Activated naive CD4-positive, alpha-beta T cell treated with anti-CD3 and anti-CD28 coated beads for 36 hours (primary cell): ENCODE data around the gene AKIRIN2. TPM values are rescaled to one million over a fixed set of nuclear protein-coding genes. Genes with fewer than 3 reads are reported as not detected.
"Not testable (repeated sequence)": the region's sequence is repeated elsewhere in the genome, so short reads cannot be mapped to it uniquely, and the experiment has no call there.

ENCODE experiments used
- CTCF ChIA-PET: fragments of 350-600 bp; sonication (Branson Sonifier 250); formaldehyde crosslinking; loops from one replicate; lab custom pipeline; 2021; ENCODE audit warnings: antibody characterized with exemption; lab: Charles Lee
- DNase-seq: peaks from one replicate; pipeline ENCODE4 v3.0.0-alpha.2; 2020
- H3K27ac Mint-ChIP-seq: one replicate; pipeline ENCODE4 v1.8.0; 2021; ENCODE audit warnings: mild to moderate bottlenecking, mixed read lengths
- H3K27me3 Mint-ChIP-seq: one replicate; pipeline ENCODE4 v1.8.0; 2021; ENCODE audit warnings: low read depth, mixed read lengths
- H3K36me3 Mint-ChIP-seq: one replicate; pipeline ENCODE4 v1.8.0; 2021; ENCODE audit warnings: low read depth, mixed read lengths
- H3K4me1 Mint-ChIP-seq: one replicate; pipeline ENCODE4 v1.8.0; 2021; ENCODE audit warnings: low read depth, mixed read lengths
- H3K4me3 Mint-ChIP-seq: one replicate; pipeline ENCODE4 v1.8.0; 2021; ENCODE audit warnings: mild to moderate bottlenecking, moderate library complexity, mixed read lengths
- H3K9me3 Mint-ChIP-seq: one replicate; pipeline ENCODE4 v1.8.0; 2021; ENCODE audit warnings: mixed read lengths
- intact Hi-C: fragments of 100-400 bp; cut with micrococcal nuclease; formaldehyde crosslinking; loops from one replicate; pipeline ENCODE4 v1.15.1; 2023
- total RNA-seq, 2 experiments: library from RNA; stranded (reverse); gene quantifications; one replicate each; pipeline ENCODE4 v1.2.3, GENCODE V29; 2021

The AKIRIN2 gene
- total RNA-seq, 2 experiments from 2014 or later: 47.6 to 49.8 TPM

DNA sequence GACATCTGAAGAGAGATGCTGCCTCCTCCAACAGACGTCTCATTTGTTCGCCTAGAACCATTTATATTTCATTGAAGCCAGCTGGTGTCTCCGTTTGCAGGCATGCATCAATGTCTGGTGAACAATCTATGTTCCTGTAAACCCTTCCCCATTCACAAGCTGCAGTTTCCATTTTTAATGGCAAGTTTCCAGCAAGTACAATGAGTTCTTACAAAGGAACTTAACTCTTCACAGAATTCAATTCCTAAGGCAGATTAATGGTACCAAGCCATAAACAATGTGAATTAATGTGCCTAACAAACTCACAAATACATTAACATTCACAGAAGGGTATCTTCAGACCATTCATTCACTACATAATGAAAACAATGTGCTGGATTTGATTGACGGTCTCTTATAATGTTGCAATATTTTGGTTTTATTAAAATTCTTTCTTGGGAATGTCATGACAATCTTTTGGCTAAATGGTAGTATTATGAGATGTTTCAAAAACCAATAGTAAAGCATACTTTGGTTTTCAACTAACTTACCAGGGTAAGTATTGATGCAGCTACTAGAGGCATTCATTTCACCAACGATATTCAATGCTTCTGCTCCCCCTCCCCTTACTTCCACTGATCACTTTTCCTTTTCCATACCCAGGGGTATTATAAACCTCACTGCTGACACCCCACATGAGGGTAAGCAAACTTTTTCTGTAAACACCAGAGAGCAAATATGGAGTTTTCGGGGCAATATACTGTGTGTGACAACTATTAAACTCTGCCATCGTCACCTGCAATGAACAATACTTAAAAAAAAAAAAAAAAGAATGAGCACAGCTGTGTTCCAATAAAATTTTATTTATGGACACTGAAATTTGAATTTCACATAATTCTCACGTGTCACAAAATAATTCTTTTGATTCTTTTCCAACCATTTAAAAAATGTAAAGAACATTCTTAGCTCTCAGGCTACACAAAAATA, 4.2 kb downstream of the AKIRIN2 start:
- DNase-seq: no peak
- Mint-ChIP-seq H3K9me3 (no peaks in the 10 kb centered on the region), H3K27me3 (no peaks in the 10 kb centered on the region), H3K36me3 (peaks cover 15% of the 10 kb centered on the region), H3K27ac (peak overlapping the region; percentile 85), H3K4me1 (peaks cover 66% of the 10 kb centered on the region), H3K4me3 (peak overlapping the region; percentile 86)
- intact Hi-C loops: loop anchor here (1.0 kb wide), 2 partner anchors 34 to 45 kb away; no protein-coding TSS in a partner anchor
- CTCF ChIA-PET: interaction anchor here (0.6 to 1.2 kb wide), 6 partner anchors 34 to 1940 kb away, joined by 3 to 6 read pairs (median 4); no protein-coding TSS in a partner anchor

GRCh38 chr6:87696817-87697216, 5.2 kb downstream of the AKIRIN2 start:
- intact Hi-C loops, DNase-seq, H3K27me3 Mint-ChIP-seq, H3K4me3 Mint-ChIP-seq, H3K9me3 Mint-ChIP-seq, H3K27ac Mint-ChIP-seq: not testable (repeated sequence)
- peaks cover 15% of the 10 kb centered on the region for H3K36me3 Mint-ChIP-seq
- CTCF ChIA-PET: interaction anchor here (0.6 to 1.2 kb wide), 2 partner anchors 111 to 298 kb away, joined by 3 to 4 read pairs; no protein-coding TSS in a partner anchor
- H3K4me1 Mint-ChIP-seq: peaks cover 71% of the 10 kb centered on the region

DNA sequence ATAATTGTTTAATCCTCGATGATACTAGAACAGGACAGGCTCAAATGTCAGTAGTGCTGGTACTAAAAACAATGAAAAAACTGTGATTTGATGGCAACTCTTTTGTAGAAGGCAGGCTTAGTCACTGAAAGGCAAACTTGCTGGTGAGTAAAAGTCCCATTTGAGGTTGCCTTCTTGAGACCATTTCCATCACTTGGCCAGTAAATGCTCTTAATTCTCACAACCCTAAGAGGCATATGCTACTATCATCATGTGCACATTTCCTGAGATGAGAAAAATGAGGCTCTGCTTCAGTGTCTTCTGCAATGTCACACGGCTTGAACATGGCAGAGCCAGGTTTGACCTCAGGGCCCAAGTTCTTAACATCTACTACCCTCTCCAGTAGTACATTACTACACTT, 9.9 kb downstream of the AKIRIN2 start:
- H3K27ac Mint-ChIP-seq: no peak overlapping the region
- peaks cover 69% of the 10 kb centered on the region for H3K4me1 Mint-ChIP-seq
- no peak for DNase-seq
- H3K9me3 Mint-ChIP-seq: no peaks in the 10 kb centered on the region
- H3K36me3 Mint-ChIP-seq: peaks cover 7% of the 10 kb centered on the region
- H3K27me3 Mint-ChIP-seq: no peaks in the 10 kb centered on the region
- intact Hi-C loops: no loop called here
- CTCF ChIA-PET: interaction anchor here (0.8 kb wide), 1 partner anchor 30 kb away, joined by 3 read pairs; no protein-coding TSS in a partner anchor
- no peak overlapping the region for H3K4me3 Mint-ChIP-seq

DNA sequence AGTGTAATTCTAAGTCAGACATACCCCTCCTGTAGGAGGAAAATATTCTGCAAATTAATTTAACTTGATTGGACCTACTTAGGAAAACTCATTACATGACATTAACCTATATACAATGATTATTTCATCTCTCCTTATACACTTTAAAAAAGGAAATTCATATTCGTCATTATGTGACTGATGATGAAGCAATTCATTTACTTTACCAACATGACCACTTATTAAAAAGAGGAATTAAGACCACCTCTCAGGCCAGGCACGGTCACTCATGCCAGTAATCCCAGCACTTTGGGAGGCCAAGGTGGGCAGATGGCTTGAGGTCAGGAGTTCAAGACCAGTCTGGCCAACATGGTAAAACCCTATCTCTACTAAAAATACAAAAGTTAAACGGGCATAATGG, 11.6 kb downstream of the AKIRIN2 start:
- Mint-ChIP-seq H3K36me3 (peaks cover 14% of the 10 kb centered on the region), H3K4me3 (no peak overlapping the region), H3K27me3 (no peaks in the 10 kb centered on the region), H3K4me1 (peaks cover 65% of the 10 kb centered on the region), H3K9me3 (no peaks in the 10 kb centered on the region), H3K27ac (no peak overlapping the region)
- CTCF ChIA-PET: no interaction called here
- DNase-seq: no peak
- intact Hi-C loops: no loop called here

GRCh38 chr6:87687893-87688292, 14.1 kb downstream of the AKIRIN2 start:
- DNase-seq, intact Hi-C loops, H3K27me3 Mint-ChIP-seq, H3K27ac Mint-ChIP-seq, H3K4me3 Mint-ChIP-seq, H3K9me3 Mint-ChIP-seq: not testable (repeated sequence)
- peaks cover 66% of the 10 kb centered on the region for H3K4me1 Mint-ChIP-seq
- CTCF ChIA-PET: interaction anchor here (0.6 kb wide), 2 partner anchors 21 to 211 kb away, joined by 3 read pairs; no protein-coding TSS in a partner anchor
- H3K36me3 Mint-ChIP-seq: peaks cover 13% of the 10 kb centered on the region

DNA sequence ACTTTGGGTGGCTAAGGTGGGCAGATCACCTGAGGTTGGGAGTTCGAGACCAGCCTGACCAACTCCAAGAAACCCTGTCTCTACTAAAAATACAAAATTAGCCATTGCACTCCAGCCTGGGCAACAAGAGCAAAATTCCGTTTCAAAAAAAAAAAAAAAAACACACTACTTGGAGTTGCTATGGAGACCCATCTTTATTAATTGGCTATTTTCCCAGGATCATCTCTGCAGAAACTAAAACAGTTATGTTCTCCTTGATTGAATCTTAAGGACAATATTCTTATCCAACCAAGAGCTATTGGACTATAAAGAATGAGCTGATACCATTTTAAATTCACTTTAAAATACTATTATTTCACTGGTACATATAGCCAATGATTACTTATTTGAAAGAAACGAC, 14.7 kb downstream of the AKIRIN2 start:
- peaks cover 65% of the 10 kb centered on the region for H3K4me1 Mint-ChIP-seq
- no peak overlapping the region for H3K4me3 Mint-ChIP-seq
- intact Hi-C loops: no loop called here
- DNase-seq: no peak
- H3K36me3 Mint-ChIP-seq: peaks cover 14% of the 10 kb centered on the region
- H3K9me3 Mint-ChIP-seq: no peaks in the 10 kb centered on the region
- H3K27ac Mint-ChIP-seq: no peak overlapping the region
- CTCF ChIA-PET: interaction anchor here (0.6 kb wide), 2 partner anchors 20 to 210 kb away, joined by 3 read pairs; no protein-coding TSS in a partner anchor
- H3K27me3 Mint-ChIP-seq: no peaks in the 10 kb centered on the region

DNA sequence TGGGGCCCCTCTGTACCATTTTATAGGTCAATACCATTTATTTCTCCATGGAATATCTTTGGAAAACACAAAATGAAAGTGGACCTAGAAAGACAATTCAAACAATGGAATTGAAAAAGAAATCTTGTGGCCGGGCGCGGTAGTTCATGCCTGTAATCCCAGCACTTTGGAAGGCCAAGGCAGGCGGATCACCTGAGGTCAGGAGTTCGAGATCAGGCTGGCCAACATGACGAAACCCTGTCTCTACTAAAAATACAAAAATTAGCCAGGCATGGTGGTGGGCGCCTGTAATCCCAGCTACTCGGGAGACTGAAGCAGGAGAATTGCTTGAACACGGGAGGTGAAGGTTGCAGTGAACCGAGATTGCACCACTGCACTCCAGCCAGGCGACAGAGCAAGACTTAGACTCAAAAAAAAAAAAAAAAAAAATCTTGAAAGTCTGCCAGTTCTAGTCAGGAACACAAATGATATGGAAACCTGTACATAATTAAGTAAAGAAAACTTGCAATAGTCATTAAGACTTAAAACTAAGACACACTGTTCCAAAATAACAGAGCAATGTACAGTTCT, 15.3 kb downstream of the AKIRIN2 start:
- H3K9me3 Mint-ChIP-seq, CTCF ChIA-PET: not testable (repeated sequence)
- H3K4me1 Mint-ChIP-seq: peaks cover 64% of the 10 kb centered on the region

DNA sequence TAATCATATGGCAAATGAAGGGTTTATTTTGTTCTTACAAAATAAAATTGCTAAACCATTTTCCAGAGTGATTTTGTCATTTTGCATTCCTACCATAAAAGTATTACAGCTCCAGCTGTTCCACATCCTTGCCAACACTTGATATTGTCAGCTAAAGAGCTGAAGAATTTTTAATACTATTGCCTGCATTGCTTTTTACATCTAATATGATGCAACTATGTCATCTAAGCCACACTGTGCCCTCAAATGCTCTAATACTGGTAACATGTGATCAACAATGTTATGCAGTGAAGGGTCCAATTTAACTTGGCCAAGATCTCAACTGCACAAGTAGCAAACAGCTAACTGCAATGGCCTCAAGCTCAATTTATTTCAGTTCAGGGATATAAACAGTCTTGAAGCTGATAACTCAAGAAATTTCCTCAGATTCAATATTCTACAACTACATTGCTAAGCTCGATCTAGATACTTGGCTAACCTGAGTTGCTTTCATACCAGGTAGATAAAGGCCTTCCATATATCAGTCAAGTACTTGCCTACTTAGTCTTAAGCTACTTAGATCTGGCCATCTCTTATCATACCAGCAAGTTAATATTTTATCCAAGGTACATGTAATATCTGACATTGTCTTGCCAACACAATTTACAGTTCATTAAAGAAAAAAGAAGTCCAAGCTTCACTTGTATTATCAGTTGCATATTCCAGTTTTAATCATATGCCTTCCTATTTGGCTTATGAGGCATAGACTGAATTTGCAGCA, 17.0 kb downstream of the AKIRIN2 start:
- CTCF ChIA-PET: interaction anchor here (1.5 kb wide), 1 partner anchor 17 kb away, joined by 3 read pairs; the partner anchor contains the start of gene AKIRIN2
- no peak for DNase-seq
- intact Hi-C loops: no loop called here
- H3K27ac Mint-ChIP-seq: peak overlapping the region; percentile 41
- H3K4me3 Mint-ChIP-seq: no peak overlapping the region
- H3K36me3 Mint-ChIP-seq: peaks cover 22% of the 10 kb centered on the region
- no peaks in the 10 kb centered on the region for H3K27me3 Mint-ChIP-seq
- peaks cover 51% of the 10 kb centered on the region for H3K4me1 Mint-ChIP-seq
- no peaks in the 10 kb centered on the region for H3K9me3 Mint-ChIP-seq

More for the DNA sequence above, 15.3 kb downstream of the AKIRIN2 start:
- H3K27ac Mint-ChIP-seq, H3K27me3 Mint-ChIP-seq, DNase-seq, intact Hi-C loops, H3K4me3 Mint-ChIP-seq: not testable (repeated sequence)
- H3K36me3 Mint-ChIP-seq: peaks cover 16% of the 10 kb centered on the region

DNA sequence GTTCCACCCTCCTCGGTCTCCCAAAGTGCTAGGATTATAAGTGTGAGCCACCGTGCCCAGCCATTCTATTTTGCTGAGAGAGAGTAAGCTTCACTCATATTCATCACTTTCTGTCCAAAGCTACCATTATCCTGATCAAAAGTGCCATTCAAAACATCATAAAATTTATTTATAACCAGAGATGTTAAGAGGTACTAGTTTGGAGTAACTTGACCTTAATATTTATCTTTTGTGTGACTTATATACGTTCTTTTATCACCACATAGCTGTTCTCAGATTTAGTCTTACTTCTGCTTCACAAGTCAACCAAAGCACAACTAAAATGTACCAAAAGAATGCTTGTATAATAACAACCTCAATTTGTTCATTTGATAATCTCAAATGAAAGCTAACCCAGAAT, 18.1 kb downstream of the AKIRIN2 start:
- H3K27me3 Mint-ChIP-seq: no peaks in the 10 kb centered on the region
- no peak overlapping the region for H3K27ac Mint-ChIP-seq
- H3K4me1 Mint-ChIP-seq: peaks cover 50% of the 10 kb centered on the region
- peaks cover 23% of the 10 kb centered on the region for H3K36me3 Mint-ChIP-seq
- no peak overlapping the region for H3K4me3 Mint-ChIP-seq
- no peak for DNase-seq
- H3K9me3 Mint-ChIP-seq: no peaks in the 10 kb centered on the region
- intact Hi-C loops: loop anchor here (2.0 kb wide), 1 partner anchor 17 kb away; no protein-coding TSS in a partner anchor
- CTCF ChIA-PET: interaction anchor here (0.6 kb wide), 1 partner anchor 81 kb away, joined by 3 read pairs; no protein-coding TSS in a partner anchor

DNA sequence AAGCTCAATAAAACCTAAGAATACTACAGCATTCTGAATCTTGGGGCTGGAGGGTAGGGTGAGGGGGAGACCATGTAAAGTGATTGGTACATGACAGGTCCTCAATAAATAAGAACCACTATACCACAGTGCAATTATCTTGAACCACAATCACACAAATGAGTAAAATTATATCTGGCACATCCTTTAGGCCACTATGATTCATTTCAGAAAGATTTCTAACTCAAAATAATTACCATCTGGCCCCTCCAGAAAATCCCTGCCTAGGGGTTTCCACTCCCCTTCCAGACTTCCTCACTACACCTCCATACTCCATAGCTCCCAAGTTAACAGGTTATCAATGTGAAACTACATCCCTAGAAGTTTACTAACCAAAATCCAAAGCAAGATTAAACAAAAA, 19.7 kb downstream of the AKIRIN2 start:
- no peak for DNase-seq
- Mint-ChIP-seq H3K4me3 (no peak overlapping the region), H3K27ac (peak overlapping the region; percentile 63), H3K9me3 (no peaks in the 10 kb centered on the region), H3K27me3 (no peaks in the 10 kb centered on the region), H3K36me3 (peaks cover 30% of the 10 kb centered on the region), H3K4me1 (peaks cover 52% of the 10 kb centered on the region)
- CTCF ChIA-PET: interaction anchor here (0.6 kb wide), 1 partner anchor 136 kb away, joined by 6 read pairs; no protein-coding TSS in a partner anchor
- intact Hi-C loops: loop anchor here (2.0 kb wide), 1 partner anchor 18 kb away; no protein-coding TSS in a partner anchor

DNA sequence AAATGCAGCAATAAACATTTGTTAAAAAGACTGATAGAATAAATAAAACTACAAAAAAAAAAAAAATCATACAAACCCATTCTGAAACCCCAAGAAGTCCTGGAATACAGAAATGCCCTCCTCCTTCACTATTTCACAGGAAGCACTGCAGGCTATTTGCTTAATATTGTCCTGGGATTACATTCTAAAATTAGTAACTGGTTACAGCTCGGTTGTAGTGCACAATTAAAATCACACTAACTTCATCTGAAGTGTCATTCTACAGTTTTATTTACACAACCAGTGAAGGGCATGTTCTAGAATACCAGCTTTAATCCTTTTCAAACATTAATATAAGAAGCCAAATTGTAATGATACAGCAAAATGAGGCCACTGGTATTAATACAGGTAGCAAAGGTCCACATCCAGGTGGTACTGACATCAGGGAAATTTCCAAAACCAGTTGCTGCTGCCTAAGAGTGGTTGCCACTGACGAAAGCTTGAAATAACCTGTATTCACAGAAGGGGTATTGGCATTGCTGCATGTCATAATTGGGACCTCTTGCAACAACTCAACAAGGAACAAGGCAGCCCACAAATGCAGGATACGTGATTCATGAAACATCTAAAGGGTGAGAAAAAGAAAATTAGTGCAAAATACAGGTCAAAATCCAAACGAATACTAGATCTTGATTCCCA, 26.9 kb downstream of the AKIRIN2 start:
- no peak overlapping the region for H3K4me3 Mint-ChIP-seq
- peaks cover 35% of the 10 kb centered on the region for H3K36me3 Mint-ChIP-seq
- H3K27me3 Mint-ChIP-seq: no peaks in the 10 kb centered on the region
- H3K4me1 Mint-ChIP-seq: peaks cover 16% of the 10 kb centered on the region
- intact Hi-C loops: no loop called here
- CTCF ChIA-PET: no interaction called here
- DNase-seq: no peak
- H3K9me3 Mint-ChIP-seq: no peaks in the 10 kb centered on the region
- no peak overlapping the region for H3K27ac Mint-ChIP-seq
